NT2/D1 (cell line): ENCODE results near the gene SCUBE3.

Source experiments
- SUZ12 ChIP-seq: IDR thresholded peaks from 2 replicates; pipeline ENCODE4 v1.6.1; 2011; ENCODE audit not compliant: insufficient read length, insufficient read depth; ENCODE audit errors: extremely low read depth
- YY1 ChIP-seq: IDR thresholded peaks from 2 replicates; pipeline ENCODE4 v1.6.1; 2011; ENCODE audit not compliant: insufficient read length, insufficient read depth
- ZNF274 ChIP-seq: IDR thresholded peaks from 2 replicates; pipeline ENCODE4 v1.6.1; 2011; ENCODE audit warnings: mild to moderate bottlenecking, low read depth, low read length

DNA sequence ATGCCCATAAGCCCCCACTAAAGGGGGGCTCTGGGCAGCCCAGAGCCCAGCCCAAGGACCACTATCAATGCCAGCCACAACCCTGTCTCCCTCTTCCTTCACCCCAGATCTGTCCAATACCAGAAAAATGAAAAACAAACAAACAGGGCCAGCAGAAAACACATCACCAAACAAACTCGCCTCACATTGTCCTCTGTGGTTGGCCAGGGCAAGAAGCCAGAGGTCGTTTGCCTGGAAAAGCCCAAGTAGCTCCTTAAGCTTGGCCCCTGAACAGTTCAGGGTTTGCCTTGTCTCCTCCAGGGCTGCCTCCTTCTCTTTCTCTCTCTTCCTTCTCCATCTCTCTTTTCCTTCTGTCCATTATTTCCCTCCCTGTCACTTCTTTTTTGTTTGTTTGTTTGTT, 10.1 kb upstream of the SCUBE3 start:
- TF ChIP-seq YY1: no peak
- TF ChIP-seq ZNF274: no peak
- no peak for TF ChIP-seq SUZ12
